ENCODE results near the gene HAGH.

Gene HAGH

DNA sequence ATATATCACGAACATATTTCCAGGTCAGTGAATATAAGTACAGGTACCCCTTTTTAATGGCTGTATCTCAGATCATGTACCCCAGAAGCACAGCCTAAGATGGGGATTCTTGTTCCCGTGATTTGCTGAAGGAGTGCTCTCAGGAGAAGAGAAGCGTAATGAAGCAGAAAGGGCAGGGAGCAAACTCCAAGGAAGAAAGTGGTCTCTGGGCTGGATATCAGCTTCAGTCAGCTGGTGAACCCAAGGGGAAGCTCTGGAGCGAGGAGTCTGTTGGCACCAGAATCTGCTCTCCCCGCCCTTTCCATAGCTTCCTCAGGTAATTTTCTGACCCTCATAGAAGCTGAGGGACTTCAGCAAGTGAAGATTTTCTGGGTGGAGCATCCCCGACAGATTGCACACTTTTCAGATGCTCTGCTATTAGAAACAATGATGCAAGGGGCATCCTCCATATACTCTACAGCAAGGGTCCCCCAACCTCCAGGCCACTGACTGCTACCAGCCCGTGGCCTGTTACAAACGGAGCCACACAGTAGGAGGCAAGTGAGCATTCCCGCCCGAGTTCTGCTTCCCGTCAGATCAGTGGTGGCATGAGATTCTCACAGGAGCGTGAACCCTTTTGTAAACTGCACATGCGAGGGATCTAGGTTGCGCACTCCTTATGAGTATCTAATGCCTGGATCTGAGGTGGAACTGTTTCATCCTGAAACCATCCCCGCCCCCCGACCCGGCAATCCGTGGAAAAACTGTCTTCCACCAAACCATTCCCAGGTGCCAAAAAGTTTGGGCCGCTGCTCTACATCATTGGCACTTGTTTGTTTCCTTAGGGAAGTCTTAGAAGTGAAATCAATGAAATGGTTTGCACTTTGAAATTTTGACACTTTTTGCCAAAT is 4.8 kb upstream of the HAGH start:
- DNase-seq (ENCODE audit: low read depth): no peak

DNA sequence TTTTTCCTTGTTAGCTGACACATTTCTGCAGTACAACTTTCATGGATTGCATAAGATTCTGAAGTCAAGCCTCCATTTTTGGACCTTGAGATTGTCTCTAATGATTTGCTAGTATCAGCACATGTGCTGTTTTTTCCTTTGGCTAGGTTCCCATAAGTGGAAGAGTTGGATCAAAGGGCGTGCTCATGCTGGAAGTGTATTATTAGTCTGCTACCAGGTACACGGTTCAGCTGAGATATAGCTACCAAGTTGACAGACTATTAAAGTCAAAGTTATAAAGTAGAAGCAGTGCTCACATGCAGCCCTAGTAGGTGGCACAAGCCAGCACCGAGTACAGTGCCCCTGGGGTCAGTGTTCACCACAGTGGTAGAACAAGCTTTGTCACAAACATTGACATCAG is 3.6 kb upstream of the HAGH start:
- DNase-seq (ENCODE audit: low read depth): no peak

DNA sequence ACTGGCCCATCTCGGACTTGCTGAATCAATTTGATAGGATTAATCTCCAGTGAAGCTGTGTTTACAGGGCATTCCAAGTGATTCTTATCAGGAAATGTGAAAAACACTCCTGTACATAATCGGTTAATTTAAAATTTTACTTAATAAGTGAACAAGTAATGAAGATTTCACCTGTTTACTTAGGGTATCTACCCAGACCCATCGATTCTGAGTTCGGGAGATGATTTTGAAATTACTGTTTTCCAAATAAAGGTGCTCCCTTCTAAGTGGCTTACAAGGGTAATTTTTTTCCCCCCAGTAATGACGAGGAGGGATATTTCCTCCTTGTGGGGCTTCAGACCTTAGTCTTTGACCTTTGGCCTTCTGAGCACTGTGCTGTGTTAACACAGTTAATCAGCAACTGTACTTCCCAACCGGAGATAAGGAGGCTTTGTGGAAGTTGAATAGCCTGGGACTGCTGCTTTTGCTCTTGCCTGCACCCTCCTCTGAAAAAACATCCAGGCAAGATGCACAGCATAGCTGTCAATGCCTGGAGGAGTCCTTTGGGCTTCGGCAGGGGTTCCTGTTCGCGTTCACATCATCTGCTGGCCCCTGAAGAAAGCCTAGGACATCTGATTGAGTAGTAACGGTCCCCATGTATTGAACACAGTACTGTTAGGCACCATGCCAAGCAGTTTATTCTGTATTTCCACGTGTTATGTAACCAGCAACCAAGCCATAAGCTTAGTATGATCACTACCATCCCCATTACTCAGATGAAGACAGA is 2.2 kb upstream of the HAGH start:
- DNase-seq (ENCODE audit: low read depth): no peak

DNA sequence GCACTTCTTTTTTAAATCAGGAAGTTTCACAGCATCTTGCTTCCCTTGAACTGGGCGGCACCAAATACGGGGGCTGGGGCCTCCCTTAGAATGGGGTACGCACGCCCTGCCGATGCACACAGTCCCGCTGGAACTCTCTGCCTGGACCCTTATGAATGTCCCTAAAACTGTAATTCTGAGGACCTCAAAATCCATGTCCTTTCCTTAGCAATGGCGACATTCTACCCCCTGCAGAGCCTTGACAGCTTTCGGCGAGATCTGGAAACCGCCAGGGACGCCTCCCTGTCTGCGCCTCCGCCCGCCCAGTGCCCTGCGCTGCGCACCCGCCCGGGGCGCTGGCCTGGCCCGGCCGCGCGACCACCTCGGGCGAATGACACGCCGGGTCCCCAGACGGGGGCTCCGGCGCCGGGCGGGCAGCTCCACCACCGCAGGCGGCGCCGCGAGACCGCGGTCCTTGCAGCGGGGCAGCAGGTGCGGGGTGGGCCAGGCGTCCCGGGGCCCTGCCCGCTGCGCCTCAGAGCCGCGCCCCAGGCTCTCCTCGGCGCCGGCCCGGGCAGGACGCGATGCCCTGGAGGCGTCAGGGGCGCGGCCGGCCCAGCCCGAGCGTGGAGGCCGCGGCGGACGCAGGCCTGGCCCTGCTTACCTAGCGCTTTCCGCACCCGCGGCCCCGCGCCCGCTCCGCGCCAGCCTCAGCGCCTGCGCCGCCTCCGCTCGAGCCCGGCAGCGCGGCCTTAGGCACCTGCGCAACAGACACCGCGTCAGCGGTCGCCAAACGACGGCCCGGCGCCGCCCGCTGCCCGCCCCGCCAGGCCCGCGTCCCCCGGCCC is 548 bp downstream of the HAGH start:
- no peak for DNase-seq (ENCODE audit: low read depth)

DNA sequence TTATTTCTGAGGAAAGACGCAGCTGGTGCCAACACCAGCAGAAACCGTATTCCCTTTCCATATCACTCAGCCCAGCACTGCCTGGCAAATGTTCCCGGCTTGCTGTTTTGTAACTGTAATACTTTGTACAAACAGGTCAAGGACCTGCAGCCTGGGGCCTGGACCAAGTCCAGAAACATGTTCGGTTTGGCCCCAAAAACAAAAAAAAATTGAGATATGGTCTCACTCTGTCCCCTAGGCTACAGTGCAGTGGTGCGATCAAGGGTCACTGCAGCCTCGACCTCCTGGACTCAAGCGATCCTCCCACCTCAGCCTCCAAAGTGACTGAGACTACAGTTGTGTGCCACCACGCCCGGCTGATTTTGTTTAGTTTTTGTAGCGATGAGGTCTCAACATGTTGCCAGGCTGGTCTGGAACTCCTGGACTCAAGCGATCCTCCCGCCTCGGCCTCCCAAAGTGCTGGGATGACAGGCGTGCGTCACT is 1.2 kb downstream of the HAGH start:
- DNase-seq (ENCODE audit: low read depth): no peak

DNA sequence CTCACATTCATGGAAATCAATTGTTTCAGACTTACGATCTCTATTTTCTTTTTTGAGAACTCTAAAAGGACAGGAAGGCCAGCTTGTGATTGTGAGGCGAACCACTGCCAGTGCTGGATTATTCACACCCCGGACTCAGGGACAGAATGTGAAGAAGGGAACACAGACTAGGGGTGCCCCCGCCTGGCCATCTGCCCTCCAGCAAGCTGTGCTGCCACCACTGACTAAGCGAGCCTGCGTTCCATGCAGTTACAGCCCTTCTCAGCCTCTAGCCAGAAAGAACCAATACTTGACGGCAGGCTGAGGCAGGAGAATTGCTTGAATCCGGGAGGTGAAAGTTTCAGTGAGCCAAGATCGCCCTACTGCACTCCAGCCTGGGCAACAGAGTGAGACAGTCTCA is 2.8 kb downstream of the HAGH start:
- DNase-seq (ENCODE audit: low read depth): no peak

DNA sequence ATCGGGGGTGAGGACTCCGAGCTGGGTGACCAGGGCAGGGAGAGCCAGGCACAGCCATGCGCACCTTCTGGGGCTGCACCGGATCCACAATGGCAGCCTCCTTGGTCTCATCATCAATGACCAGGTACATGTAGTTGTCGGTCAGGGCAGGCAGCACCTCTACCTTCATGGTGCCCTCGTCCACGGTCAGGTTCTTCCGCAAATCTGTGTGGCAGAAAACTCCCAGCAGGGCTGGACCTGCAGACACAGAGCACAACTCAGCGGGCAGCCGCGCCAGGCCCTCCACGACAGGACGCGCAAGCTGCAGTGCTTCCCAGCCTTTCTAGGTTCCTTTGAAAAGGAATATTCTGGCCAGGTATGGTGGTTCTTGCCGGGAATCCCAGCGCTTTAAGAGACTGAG is 3.8 kb downstream of the HAGH start:
- DNase-seq (ENCODE audit: low read depth): no peak

DNA sequence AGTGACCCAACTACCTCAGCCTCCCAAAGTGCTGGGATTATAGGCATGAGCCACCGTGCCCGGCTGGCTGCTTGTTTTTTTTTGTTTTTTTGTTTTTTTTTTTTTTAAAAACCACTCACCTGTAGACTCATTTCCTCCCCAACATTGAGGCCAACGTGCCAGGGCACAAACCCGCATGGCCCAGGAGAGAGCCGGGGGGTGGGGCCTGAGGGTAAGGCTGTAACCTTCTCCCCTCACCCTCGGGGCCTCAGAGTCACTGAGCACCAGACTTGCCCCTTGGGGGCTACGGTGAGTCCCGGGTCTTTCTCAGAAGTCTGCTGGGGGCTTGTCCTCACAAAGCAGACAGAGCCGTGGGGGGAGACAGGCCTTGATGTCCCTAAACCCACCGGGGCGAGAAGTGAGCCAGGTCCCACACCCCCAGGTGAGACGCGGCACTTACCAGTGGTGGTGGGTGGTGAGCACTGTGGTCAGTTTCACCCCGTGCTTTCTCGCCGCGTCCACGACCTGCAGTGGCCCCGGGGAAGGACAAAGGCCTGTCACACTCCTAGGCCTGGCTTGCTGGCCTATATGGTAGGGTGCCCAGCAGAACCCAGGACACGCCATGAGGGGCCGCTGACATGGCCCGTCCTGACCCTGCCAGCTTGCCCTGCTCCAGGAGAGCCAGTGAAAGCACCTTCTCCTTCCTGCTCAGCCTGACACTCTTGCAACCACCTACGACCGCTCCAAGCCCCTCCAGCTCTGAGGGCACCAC is 4.6 kb downstream of the HAGH start:
- DNase-seq (ENCODE audit: low read depth): no peak

DNA sequence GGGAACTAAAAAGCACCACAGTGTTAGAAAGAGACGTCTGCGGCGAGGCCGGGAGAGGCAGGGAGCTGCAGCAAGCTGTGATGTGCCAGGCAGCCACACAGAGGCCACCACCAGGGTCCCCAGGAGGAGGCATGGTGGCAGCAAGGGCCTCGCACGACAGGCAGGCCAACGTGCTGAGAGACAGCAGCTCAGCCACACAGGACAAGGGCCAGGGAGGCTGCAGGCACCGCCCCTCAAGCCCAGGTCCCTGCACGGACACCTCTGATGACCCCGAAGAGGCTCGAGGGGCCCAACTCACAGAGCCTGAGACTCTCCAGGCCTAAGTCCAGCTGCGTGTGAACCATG is 5.7 kb downstream of the HAGH start:
- DNase-seq (ENCODE audit: low read depth): no peak

DNA sequence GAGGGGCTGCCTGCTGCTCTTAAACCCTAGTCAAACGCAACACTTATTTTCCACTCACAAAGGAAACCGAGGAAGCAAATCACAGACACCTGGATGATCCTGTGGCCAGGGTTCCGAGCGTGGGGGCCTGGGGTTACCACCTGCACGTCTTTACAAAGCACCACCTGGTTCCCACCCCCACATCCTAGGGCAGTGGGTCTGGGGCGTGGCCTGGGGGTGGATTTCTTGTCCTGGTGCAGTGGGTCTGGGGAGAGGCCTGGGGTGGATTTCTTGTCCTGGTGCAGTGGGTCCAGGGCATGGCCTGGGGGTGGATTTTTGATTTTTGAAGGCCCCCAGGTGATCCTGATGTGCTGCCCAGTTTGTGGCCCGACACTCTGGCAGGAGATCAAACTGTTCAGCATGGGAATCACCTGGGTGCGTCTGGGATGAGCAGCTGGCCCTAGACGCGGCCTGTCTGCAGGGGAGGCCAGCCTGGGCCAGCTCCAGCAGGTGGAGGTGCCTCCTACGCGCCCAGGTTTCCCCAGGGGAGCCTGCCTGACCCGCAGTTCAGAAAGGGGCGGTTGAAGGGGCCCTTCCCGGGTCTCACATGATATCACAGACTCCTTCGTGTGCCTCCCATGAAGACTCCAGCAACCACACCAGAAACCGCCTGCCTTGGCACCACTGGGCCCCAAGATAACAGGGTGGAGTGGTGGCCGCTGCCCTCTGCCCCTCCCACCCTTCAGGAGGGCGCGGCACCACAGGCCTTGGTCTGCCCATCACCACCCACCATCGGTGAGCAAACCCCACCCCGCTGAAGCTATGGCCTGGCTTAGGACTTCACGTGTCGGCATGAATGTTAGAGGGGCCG is 6.3 kb downstream of the HAGH start:
- no peak for DNase-seq (ENCODE audit: low read depth)

DNA sequence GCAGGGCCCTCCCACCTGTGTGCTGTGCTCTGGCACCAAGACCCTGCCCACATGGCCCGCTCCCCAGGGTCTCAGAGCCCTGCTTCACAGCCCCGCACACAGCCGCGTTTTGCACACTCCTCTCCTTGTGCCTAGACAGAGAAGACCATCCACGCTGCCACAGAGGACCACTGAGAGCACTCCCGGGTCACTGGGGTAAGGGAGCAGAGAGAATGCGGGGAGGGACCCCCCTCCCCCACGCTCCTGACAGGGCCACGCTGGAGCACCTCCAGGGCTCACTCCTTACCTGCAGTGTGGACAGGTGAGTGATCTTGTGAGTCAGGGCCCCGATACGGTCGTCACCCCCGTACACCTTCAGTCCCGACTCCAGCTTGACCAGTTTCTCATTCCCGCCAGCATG is 7.0 kb downstream of the HAGH start:
- DNase-seq (ENCODE audit: low read depth): no peak

DNA sequence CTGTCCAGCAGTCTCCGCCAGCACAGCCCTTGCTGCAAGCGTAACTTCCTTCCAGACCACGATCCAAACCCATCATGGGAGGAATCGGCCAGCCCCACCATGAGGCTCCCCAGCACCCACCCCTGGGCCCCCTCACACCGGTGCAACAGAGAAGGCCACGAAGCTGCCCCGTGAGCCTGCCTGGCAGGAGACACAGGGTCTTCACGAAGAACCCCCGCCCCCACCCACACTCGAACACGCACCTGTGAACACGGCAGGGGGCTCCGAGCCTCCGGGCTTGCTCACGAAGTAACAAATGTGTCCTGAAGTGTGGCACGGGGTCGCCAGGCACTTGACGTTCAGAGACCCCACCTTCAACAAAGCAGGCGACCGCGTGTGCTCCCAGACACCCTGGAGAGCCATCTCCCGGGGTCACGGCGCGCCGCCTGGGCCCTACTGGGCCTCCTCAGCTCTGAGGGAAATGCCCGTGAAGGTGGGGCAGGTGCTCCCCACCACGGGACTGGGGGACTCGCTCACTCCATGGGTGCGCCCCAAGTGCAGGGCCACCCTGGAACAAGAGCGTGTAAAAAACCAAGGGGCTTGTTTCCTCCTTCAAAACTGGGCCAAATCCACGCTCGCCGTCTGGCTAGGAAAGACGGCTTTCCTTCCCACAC is 7.6 kb downstream of the HAGH start:
- no peak for DNase-seq (ENCODE audit: low read depth)

DNA sequence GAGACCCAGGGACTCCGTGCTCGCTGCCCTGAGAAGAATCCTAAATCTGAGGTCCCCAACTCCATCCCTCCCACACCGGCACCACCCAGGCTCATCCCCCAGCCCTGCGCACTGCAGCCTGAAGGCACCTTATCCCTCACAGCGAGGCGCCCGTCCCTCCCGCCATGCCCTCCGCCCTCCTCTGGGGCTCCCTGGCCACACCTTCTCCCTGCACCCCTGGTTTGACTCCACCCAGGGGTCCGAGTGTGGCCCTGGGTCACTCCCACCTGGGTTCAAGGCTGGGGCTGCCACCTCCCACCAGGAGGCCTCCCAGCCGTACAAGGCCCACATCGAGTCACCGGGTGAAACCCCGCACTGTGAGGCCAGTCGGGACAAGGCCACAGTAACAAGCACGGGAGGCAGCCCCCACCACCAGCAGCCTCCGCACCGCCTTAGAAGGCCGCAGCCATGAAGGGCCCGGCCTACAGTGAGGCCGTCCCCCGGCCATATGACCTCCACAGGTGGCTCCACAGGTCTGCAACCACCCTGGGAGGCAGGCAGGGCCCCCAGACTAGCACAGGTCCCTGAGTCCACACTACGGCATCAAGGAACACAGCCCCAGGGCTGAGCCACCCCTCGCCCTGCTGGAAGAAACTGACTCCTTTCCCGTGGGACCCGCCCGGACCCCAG is 8.3 kb downstream of the HAGH start:
- DNase-seq (ENCODE audit: low read depth): no peak

DNA sequence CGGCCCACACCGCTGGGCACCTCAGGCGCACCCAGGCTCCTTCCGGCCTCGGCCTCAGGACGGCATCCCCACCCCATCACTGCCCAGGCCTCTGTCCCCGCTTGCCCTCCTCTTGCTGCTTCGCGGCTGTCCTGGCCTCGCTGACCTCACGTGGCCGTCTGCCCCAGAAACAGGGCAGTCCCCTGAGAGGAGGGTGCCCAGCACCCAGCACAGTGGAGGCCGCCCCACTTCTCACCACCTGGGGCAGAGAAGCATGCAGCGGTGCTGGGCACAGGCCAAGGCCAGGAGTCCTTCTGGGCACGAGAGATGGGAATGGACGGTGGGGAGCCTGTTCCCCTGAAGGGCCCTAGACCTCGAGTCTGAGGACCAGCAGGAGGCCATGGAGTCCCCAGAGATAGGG is 8.9 kb downstream of the HAGH start:
- DNase-seq (ENCODE audit: low read depth): no peak

DNA sequence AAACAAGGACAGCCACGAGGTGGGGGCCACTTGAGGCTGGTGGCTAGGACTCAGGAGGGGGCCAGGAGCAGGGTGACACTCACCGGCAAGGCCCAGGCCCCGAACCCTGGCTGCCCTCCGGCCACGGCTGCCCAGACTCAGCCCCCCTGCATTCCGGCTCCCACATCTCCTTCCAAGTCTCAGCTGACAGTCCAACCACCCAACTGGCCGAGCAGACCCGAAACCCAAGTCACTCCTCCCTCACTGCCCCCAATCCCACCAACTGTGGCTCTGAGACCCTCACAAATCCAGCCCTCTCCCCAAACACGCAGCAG is 9.4 kb downstream of the HAGH start:
- no peak for DNase-seq (ENCODE audit: low read depth)

DNA sequence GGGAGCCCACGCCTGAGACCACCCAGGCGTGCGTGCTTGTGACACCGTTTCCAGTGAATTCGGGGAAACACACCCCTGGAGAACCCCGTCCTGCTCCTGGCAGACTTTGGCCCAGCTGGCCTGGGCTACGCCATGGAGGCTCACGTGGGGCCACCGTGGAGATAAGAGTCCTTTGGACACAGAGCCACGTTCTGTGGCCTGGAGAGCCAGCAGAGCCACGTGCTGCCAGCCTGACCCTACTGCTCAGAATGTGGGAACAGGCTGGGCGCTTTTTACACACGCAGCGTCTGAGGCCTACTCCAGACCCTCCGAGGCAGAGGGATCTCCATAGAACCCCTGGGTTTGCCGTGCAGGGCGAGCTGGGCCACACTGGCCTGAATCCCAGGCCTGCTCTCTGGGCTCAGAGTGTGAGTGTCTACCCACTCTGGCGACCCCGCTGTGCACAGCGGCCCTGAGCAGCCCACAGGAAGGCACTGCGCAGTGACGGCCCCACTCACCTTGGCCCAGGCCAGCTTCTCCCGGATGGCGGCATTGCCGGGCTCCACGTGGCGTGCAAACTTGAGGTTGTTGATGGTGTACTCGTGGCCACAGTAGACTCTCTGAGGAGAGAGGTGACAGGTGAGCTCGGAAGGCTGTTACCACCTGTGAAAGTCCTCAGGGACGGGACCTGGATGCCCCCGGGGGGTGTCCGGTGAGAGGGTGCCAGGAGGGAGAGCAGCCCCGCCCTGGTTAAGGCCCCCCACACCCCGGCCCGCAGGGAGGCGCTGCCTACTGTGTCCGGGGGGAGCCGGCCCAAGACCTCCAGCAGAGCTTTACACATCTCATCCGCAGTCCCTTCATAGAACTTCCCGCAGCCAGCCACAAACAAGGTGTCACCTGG is 10.0 kb downstream of the HAGH start:
- no peak for DNase-seq (ENCODE audit: low read depth)

DNA sequence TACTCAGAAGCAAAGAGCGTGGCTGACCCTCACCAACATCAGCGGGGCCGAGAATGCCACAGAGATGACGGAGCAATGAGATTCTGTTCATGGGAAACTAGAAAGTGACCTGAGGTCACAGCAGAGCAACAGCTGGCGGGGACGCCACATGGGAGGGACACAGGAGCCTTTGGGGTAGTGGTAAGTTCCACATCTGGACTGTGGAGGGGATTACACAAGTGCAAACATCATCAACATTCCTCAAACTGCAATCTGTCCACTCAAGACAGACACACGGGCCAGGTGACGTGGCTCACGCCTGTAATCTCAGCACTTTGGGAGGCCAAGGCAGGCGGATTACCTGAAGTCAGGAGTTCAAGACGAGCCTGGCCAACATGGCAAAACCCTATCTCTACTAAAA is 11.2 kb downstream of the HAGH start:
- DNase-seq (ENCODE audit: low read depth): no peak

DNA sequence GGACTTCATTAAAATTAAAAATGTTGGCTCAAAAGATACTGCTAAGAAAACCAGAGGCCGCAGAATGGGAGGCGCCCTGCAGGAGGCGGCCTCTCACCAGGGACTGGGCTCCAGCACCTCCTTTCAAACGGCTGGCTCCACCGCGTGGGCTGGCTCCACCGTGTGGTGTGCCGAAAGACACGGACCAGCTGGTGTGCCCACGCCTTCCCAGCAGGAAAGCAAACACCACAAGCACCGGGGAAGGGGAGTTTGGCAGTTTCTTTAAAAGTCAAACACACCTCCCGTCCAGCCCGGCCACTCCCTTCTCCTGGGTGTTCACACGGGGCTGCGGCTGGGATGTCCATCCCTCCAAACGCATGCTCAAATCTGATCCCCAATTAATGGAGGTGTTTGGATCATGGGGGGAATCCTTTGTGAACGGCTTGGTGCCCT is 13.9 kb downstream of the HAGH start:
- no peak for DNase-seq (ENCODE audit: low read depth)

DNA sequence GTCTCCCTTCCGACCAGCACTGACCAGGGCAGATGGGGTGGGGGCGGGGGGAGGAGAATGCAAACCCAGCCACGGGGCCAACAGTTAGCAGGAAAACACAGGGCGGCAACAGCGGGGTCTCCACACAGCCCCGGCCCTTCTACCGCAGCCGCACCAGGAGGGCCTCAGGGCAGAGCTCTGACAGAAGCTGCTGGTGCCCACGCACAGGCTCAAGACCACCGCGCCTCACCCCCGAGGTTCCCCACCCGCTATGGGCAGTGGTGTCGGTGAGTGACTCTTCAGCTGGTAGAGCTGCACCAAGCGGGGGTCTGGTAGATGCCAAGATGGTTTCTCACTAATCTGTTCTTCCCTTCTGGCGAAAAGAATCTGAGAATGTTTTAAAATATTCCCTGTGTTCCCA is 16.1 kb downstream of the HAGH start:
- DNase-seq (ENCODE audit: low read depth): no peak
